Transverse colon (tissue), 3 donors: ENCODE results near the gene RNF44.

Experiments used
- EP300 ChIP-seq: sonication (generic); formaldehyde crosslinking; IDR thresholded peaks from one replicate; pipeline ENCODE4 v1.6.1; 2017; ENCODE audit warnings: antibody characterized with exemption, low read depth
- TF ChIP-seq, protein P1 (sequence below), 5 experiments: fragments of 200-600 bp in 3 of 5; fragments of 450-650 bp in 2 of 5; sonication (generic) in 3 of 5; IDR thresholded peaks; 1 replicate in 2 of 5; 2 replicates in 3 of 5; pipeline ENCODE4 v1.5.1; 2016 to 2017; ENCODE audit warnings: antibody characterized with exemption in 5 of 5, inconsistent platforms in 3 of 5, mild to moderate bottlenecking in 2 of 5, moderate library complexity in 1 of 5

DNA sequence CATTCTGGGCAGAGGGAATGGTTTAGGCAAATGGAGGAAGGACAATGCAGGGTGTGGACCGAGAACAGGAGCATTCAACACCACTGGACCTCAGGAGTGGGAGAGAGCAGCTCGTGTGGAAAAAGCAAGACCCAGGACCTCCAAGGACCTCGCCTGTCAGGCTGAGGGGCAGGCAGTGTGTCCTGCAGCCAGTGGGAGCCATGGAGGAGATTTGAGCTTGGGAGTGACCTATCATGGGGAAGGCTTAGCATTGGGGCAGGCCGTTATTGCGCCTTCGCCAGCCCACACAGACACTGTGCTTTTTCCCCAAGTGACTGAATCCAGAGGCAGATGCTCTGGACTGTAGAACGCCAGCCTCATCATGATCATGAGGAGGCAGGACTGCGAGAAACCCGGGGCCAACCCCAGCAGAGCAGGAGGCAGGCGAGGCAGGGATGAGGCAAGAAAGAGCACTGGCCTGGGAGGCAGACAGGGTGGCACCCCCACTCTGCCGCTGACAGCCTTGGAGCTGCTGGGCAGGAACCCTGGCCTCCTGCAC is 15.2 kb upstream of the RNF44 start:
- TF ChIP-seq EP300 = no peak
- TF ChIP-seq, protein P1, sequence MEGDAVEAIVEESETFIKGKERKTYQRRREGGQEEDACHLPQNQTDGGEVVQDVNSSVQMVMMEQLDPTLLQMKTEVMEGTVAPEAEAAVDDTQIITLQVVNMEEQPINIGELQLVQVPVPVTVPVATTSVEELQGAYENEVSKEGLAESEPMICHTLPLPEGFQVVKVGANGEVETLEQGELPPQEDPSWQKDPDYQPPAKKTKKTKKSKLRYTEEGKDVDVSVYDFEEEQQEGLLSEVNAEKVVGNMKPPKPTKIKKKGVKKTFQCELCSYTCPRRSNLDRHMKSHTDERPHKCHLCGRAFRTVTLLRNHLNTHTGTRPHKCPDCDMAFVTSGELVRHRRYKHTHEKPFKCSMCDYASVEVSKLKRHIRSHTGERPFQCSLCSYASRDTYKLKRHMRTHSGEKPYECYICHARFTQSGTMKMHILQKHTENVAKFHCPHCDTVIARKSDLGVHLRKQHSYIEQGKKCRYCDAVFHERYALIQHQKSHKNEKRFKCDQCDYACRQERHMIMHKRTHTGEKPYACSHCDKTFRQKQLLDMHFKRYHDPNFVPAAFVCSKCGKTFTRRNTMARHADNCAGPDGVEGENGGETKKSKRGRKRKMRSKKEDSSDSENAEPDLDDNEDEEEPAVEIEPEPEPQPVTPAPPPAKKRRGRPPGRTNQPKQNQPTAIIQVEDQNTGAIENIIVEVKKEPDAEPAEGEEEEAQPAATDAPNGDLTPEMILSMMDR (IDR thresholded peaks at IDR 0.05) = no peak
